ENCODE measurements around the gene ANKRD39. TPM values are rescaled to one million over a fixed set of nuclear protein-coding genes. Genes with fewer than 3 reads are reported as not detected.

The ANKRD39 gene
- total and polyA plus RNA-seq, 9 of the 15 experiments (the other 6 are each of a cell fraction or from before 2014, with no cell fraction given) = 8.2 to 33.1 (median 23.8) TPM

- TF ChIP-seq MYC (IDR thresholded peaks at IDR 0.05; ENCODE audit: low read depth, low read length) (peak; percentile 89), MYC (CRISPR knock-in tag; IDR thresholded peaks at IDR 0.05; ENCODE audit: borderline replicate concordance, low read depth) (no peak), JUN (IDR thresholded peaks at IDR 0.05; ENCODE audit: borderline replicate concordance, low read depth, low read length) (0 out of 2 replicates have a peak, but pooled peaks have one; percentile 13), JUN (CRISPR knock-in tag; IDR thresholded peaks at IDR 0.05; ENCODE audit: borderline replicate concordance) (no peak), GTF2E2 (tag; IDR thresholded peaks at IDR 0.05) (peak; percentile 75), ELF1 (tag; IDR thresholded peaks at IDR 0.05) (peak; percentile 41), SAFB (IDR thresholded peaks at IDR 0.05; ENCODE audit: borderline replicate concordance, low read depth, low read length) (peak; percentile 47; the same call in 1 of the 2 replicates), ZNF121 (CRISPR knock-in tag; conservative IDR thresholded peaks at IDR 0.05) (no peak), SIN3A (IDR thresholded peaks at IDR 0.05; ENCODE audit: borderline replicate concordance in 2 of 2, control insufficient read depth in 1 of 2, low read depth in 2 of 2, low read length in 2 of 2) (peak in 1 of 2 experiments; percentile 71; a peak in 2 of 4 replicates), CREB1 (IDR thresholded peaks at IDR 0.05) (0 out of 2 replicates have a peak, but pooled peaks have one; percentile 5), CREB1 (CRISPR knock-in tag; IDR thresholded peaks at IDR 0.05) (no peak), SIN3B (IDR thresholded peaks at IDR 0.05; ENCODE audit: low read depth) (no peak), ZNF263 (CRISPR knock-in tag; IDR thresholded peaks at IDR 0.05; ENCODE audit: borderline replicate concordance) (peak; percentile 92), MNT (conservative IDR thresholded peaks at IDR 0.05) (peak; percentile 78 to 91), CTBP1 (IDR thresholded peaks at IDR 0.05; ENCODE audit: borderline replicate concordance) (no peak), CREM (IDR thresholded peaks at IDR 0.05; ENCODE audit: low read depth) (peak; percentile 17; the same call in 1 of the 2 replicates), E2F1 (CRISPR knock-in tag; IDR thresholded peaks at IDR 0.05) (0 out of 2 replicates have a peak, but pooled peaks have one; percentile 54), SMARCA4 (IDR thresholded peaks at IDR 0.05) (0 out of 2 replicates have a peak, but pooled peaks have one; percentile 9), PCBP1 (IDR thresholded peaks at IDR 0.05; ENCODE audit: low read depth, low read length, poor library complexity, severe bottlenecking) (peak; percentile 83)
- TF ChIP-seq, protein P1, sequence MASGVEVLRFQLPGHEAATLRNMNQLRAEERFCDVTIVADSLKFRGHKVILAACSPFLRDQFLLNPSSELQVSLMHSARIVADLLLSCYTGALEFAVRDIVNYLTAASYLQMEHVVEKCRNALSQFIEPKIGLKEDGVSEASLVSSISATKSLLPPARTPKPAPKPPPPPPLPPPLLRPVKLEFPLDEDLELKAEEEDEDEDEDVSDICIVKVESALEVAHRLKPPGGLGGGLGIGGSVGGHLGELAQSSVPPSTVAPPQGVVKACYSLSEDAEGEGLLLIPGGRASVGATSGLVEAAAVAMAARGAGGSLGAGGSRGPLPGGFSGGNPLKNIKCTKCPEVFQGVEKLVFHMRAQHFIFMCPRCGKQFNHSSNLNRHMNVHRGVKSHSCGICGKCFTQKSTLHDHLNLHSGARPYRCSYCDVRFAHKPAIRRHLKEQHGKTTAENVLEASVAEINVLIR (CRISPR knock-in tag; IDR thresholded peaks at IDR 0.05) = no peak
These were observed 10.9 kb upstream of the ANKRD39 start (continued) for GRCh38 chr2:96868555-96869280.

Data from K562 (cell line).